K562 (cell line): ENCODE measurements around the gene RPL3. TPM values are rescaled to one million over a fixed set of nuclear protein-coding genes. Genes with fewer than 3 reads are reported as not detected.
A peak's percentile ranks its signal among the peaks of the same experiment; 100 is the strongest.

Experiments
- CEBPG ChIP-seq, 3 experiments: fragments of 200-800 bp in 1 of 3; sonication (Bioruptor generic) in 1 of 3; sonication (generic) in 1 of 3; formaldehyde crosslinking in 1 of 3; IDR thresholded peaks in 2 of 3; conservative IDR thresholded peaks in 1 of 3; 2 replicates each; pipeline versions ENCODE4 v1.6.1 to v1.8.0; 2016 to 2022; ENCODE audit warnings: missing compliant biosample characterization in 2 of 3, missing genetic modification characterization in 2 of 3, mild to moderate bottlenecking in 1 of 3, missing genetic modification reagents in 1 of 3
- DDX20 ChIP-seq: fragments of 450-650 bp; IDR thresholded peaks from 2 replicates; pipeline ENCODE4 v1.6.1; 2016; ENCODE audit warnings: missing genetic modification characterization, low read depth, mild to moderate bottlenecking, missing compliant biosample characterization, moderate library complexity
- DPF2 ChIP-seq: fragments of 450-650 bp; IDR thresholded peaks from 2 replicates; pipeline ENCODE4 v1.6.1; 2016
- FOXO4 ChIP-seq: fragments of 450-650 bp; formaldehyde crosslinking; IDR thresholded peaks from 2 replicates; pipeline ENCODE4 v1.4.0; 2020; ENCODE audit warnings: mild to moderate bottlenecking, moderate library complexity
- GATAD2B ChIP-seq: fragments of 450-650 bp; IDR thresholded peaks from 2 replicates; pipeline ENCODE4 v1.6.1; 2017; ENCODE audit warnings: mild to moderate bottlenecking, borderline replicate concordance
- HMG20B ChIP-seq: fragments of 250-450 bp; sonication (Bioruptor Pico); IDR thresholded peaks from 2 replicates; pipeline ENCODE4 v1.5.0; 2021; ENCODE audit warnings: mild to moderate bottlenecking
- KDM4B ChIP-seq, 2 experiments: fragments of 450-650 bp in 1 of 2; sonication (generic) in 1 of 2; IDR thresholded peaks; 2 replicates each; pipeline ENCODE4 v1.6.1; 2016 to 2017; ENCODE audit warnings: borderline replicate concordance in 2 of 2, antibody characterized with exemption in 1 of 2, low read depth in 1 of 2, mild to moderate bottlenecking in 1 of 2
- MXI1 ChIP-seq: IDR thresholded peaks from 2 replicates; pipeline ENCODE4 v1.6.1; 2011; ENCODE audit warnings: low read depth, mild to moderate bottlenecking, improper control_type of control experiment, low read length
- NONO ChIP-seq, 2 experiments: fragments of 200-400 bp in 1 of 2; fragments of 450-650 bp in 1 of 2; formaldehyde crosslinking in 1 of 2; IDR thresholded peaks; 2 replicates each; pipeline ENCODE4 v1.6.1; 2017; ENCODE audit warnings: low read depth in 2 of 2, mild to moderate bottlenecking in 2 of 2, moderate library complexity in 2 of 2, low read length in 1 of 2
- SMAD2 ChIP-seq: fragments of 150-350 bp; IDR thresholded peaks from 2 replicates; pipeline ENCODE4 v1.6.1; 2014; ENCODE audit warnings: low read depth, mild to moderate bottlenecking, low read length
- SREBF2 ChIP-seq: sonication (generic); formaldehyde crosslinking; IDR thresholded peaks from 2 replicates; pipeline ENCODE4 v1.4.0; 2020; ENCODE audit warnings: mild to moderate bottlenecking, missing genetic modification reagents
- TAF1 ChIP-seq: IDR thresholded peaks from 2 replicates; pipeline ENCODE4 v1.6.1; 2011; ENCODE audit warnings: mild to moderate bottlenecking, low read length, moderate library complexity; ENCODE audit not compliant: insufficient read depth, control insufficient read depth, severe bottlenecking; ENCODE audit errors: extremely low read depth
- ZNF174 ChIP-seq: fragments of 250-450 bp; sonication (Bioruptor Pico); IDR thresholded peaks from 2 replicates; pipeline ENCODE4 v1.4.0; 2020; ENCODE audit warnings: mild to moderate bottlenecking
- ZNF175 ChIP-seq: fragments of 200-800 bp; sonication (Bioruptor generic); IDR thresholded peaks from 2 replicates; pipeline ENCODE4 v1.6.1; 2016; ENCODE audit warnings: low read depth, mild to moderate bottlenecking, missing genetic modification characterization, missing compliant biosample characterization
- ZNF318 ChIP-seq, 2 experiments: fragments of 450-650 bp; IDR thresholded peaks; 2 replicates each; pipeline ENCODE4 v1.6.1; 2016; ENCODE audit warnings: mild to moderate bottlenecking in 2 of 2, borderline replicate concordance in 1 of 2, low read depth in 1 of 2, moderate library complexity in 1 of 2
- polyA plus RNA-seq, 8 experiments: library from polyadenylated mRNA; depleted of rRNA in 4 of 8; stranded (reverse) in 5 of 8; unstranded in 3 of 8; fragments of >200 nt; fragmentation: Nextera tagmentation in 2 of 8; fragmentation: Illumina TruSeq in 1 of 8; extraction: Ambion mirVana in 2 of 8; extraction: Trizol in 1 of 8; gene quantifications; 2 replicates each; pipeline versions ENCODE4 v1.2.1 to v1.2.3, GENCODE V29; 2011 to 2014; ENCODE audit warnings: inconsistent platforms in 1 of 8, missing spikeins in 1 of 8
- total RNA-seq, 7 experiments: library from RNA; depleted of rRNA in 6 of 7; stranded (reverse); fragments of >200 nt in 6 of 7; fragmentation: Illumina TruSeq in 2 of 7; extraction: Trizol in 2 of 7; gene quantifications; 2 replicates each; pipeline versions ENCODE4 v1.2.1 to v1.2.3, GENCODE V29; 2011 to 2021; ENCODE audit warnings: low replicate concordance in 1 of 7

The RPL3 gene
- total and polyA plus RNA-seq, 9 of the 15 experiments (the other 6 are each of a cell fraction or from before 2014, with no cell fraction given): 1,624 to 4,066 (median 2,565) TPM

- TF ChIP-seq CEBPG (CRISPR knock-in tag; IDR thresholded peaks at IDR 0.05) (peak; percentile 91), CEBPG (tag; conservative IDR thresholded peaks at IDR 0.05 in 1 of 2, IDR thresholded peaks at IDR 0.05 in 1 of 2) (peak; percentile 71 to 96; a peak in 3 of 4 replicates), MXI1 (no peak), ZNF318 (IDR thresholded peaks at IDR 0.05; ENCODE audit: borderline replicate concordance in 1 of 2, low read depth in 1 of 2) (peak in 1 of 2 experiments; percentile 78; a peak in 2 of 4 replicates), DPF2 (peak; percentile 68), SREBF2 (CRISPR knock-in tag) (no peak), NONO (IDR thresholded peaks at IDR 0.05; ENCODE audit: low read depth in 2 of 2, low read length in 1 of 2) (no peak), TAF1 (no peak), ZNF174 (no peak), ZNF175 (no peak), SMAD2 (no peak), HMG20B (CRISPR knock-in tag) (no peak), KDM4B (IDR thresholded peaks at IDR 0.05; ENCODE audit: borderline replicate concordance in 2 of 2, low read depth in 1 of 2) (no peak), DDX20 (tag) (no peak), FOXO4 (CRISPR knock-in tag) (no peak), GATAD2B (no peak)
Measured at GRCh38 chr22:39308614-39309363, 10.6 kb downstream of the RPL3 start (continued).
